WTC11 (cell line): Measurements from ENCODE around the gene ATOSB. TPM values are rescaled to one million over a fixed set of nuclear protein-coding genes. Genes with fewer than 3 reads are reported as not detected.

ENCODE experiments used
- ATF3 ChIP-seq: sonication (generic); formaldehyde crosslinking; conservative IDR thresholded peaks from 2 replicates; pipeline ENCODE4 v1.8.1; 2022; ENCODE audit warnings: mild to moderate bottlenecking, missing genetic modification reagents
- ELF4 ChIP-seq: sonication (generic); formaldehyde crosslinking; IDR thresholded peaks from 2 replicates; pipeline ENCODE4 v1.8.1; 2022; ENCODE audit warnings: low read depth, mild to moderate bottlenecking, moderate library complexity, missing genetic modification reagents
- ETV6 ChIP-seq: sonication (generic); formaldehyde crosslinking; IDR thresholded peaks from 2 replicates; pipeline ENCODE4 v1.8.1; 2022; ENCODE audit warnings: mild to moderate bottlenecking, missing genetic modification reagents
- FOXP4 ChIP-seq: sonication (generic); formaldehyde crosslinking; IDR thresholded peaks from 2 replicates; pipeline ENCODE4 v1.8.0; 2022; ENCODE audit warnings: mild to moderate bottlenecking, missing genetic modification reagents
- HMGA2 ChIP-seq: fragments of 250-450 bp; sonication (Bioruptor Pico); IDR thresholded peaks from 2 replicates; pipeline ENCODE4 v1.4.0; 2021; ENCODE audit warnings: mild to moderate bottlenecking, moderate library complexity
- KAT7 ChIP-seq: sonication (generic); formaldehyde crosslinking; IDR thresholded peaks from 2 replicates; pipeline ENCODE4 v1.8.1; 2023; ENCODE audit warnings: missing genetic modification reagents, mild to moderate bottlenecking, borderline replicate concordance
- NFATC4 ChIP-seq: fragments of 250-450 bp; sonication (Bioruptor Pico); IDR thresholded peaks from 2 replicates; pipeline ENCODE4 v1.9.0; 2021; ENCODE audit warnings: mild to moderate bottlenecking
- NFE2L1 ChIP-seq: sonication (generic); formaldehyde crosslinking; IDR thresholded peaks from 2 replicates; pipeline ENCODE4 v1.8.1; 2023; ENCODE audit warnings: missing genetic modification reagents
- NFYB ChIP-seq: sonication (generic); formaldehyde crosslinking; conservative IDR thresholded peaks from 2 replicates; pipeline ENCODE4 v1.8.0; 2022; ENCODE audit warnings: low read depth, missing genetic modification reagents
- NR1H2 ChIP-seq: sonication (generic); formaldehyde crosslinking; IDR thresholded peaks from 2 replicates; pipeline ENCODE4 v1.9.0; 2021; ENCODE audit warnings: mild to moderate bottlenecking, moderate library complexity, missing genetic modification reagents
- NR2C2 ChIP-seq: sonication (generic); formaldehyde crosslinking; IDR thresholded peaks from 2 replicates; pipeline ENCODE4 v1.8.0; 2022; ENCODE audit warnings: mild to moderate bottlenecking, missing genetic modification reagents
- NR3C1 ChIP-seq: sonication (generic); formaldehyde crosslinking; conservative IDR thresholded peaks from 2 replicates; pipeline ENCODE4 v1.8.1; 2023; ENCODE audit warnings: low read depth, mild to moderate bottlenecking, missing genetic modification reagents
- PRRX2 ChIP-seq: fragments of 250-450 bp; sonication (Bioruptor Pico); IDR thresholded peaks from 2 replicates; pipeline ENCODE4 v1.8.0; 2021; ENCODE audit warnings: mild to moderate bottlenecking
- RORB ChIP-seq: fragments of 250-450 bp; sonication (Bioruptor Pico); IDR thresholded peaks from 2 replicates; pipeline ENCODE4 v1.9.0; 2021; ENCODE audit warnings: mild to moderate bottlenecking
- TCF7 ChIP-seq: sonication (generic); formaldehyde crosslinking; IDR thresholded peaks from 2 replicates; pipeline ENCODE4 v1.8.0; 2022; ENCODE audit warnings: mild to moderate bottlenecking, low read depth, missing genetic modification reagents, moderate library complexity
- TP53 ChIP-seq: sonication (generic); formaldehyde crosslinking; IDR thresholded peaks from 2 replicates; pipeline ENCODE4 v1.8.1; 2023; ENCODE audit warnings: mild to moderate bottlenecking, missing genetic modification reagents
- ZNF138 ChIP-seq: sonication (generic); formaldehyde crosslinking; conservative IDR thresholded peaks from 2 replicates; pipeline ENCODE4 v1.8.1; 2022; ENCODE audit warnings: mild to moderate bottlenecking, moderate library complexity, missing genetic modification reagents
- ZNF232 ChIP-seq: sonication (generic); formaldehyde crosslinking; IDR thresholded peaks from 2 replicates; pipeline ENCODE4 v1.8.0; 2022; ENCODE audit warnings: mild to moderate bottlenecking, missing genetic modification reagents
- ZNF317 ChIP-seq: sonication (generic); formaldehyde crosslinking; IDR thresholded peaks from 2 replicates; pipeline ENCODE4 v1.8.1; 2023; ENCODE audit warnings: low read depth, mild to moderate bottlenecking, moderate library complexity, missing genetic modification reagents, borderline replicate concordance
- total RNA-seq: library from RNA; stranded (reverse); gene quantifications from 3 replicates; pipeline ENCODE4 v1.2.3, GENCODE V29; 2021
- TF ChIP-seq, protein P1 (sequence below): sonication (generic); formaldehyde crosslinking; IDR thresholded peaks from 2 replicates; pipeline ENCODE4 v1.8.0; 2023; ENCODE audit warnings: missing genetic modification reagents, mild to moderate bottlenecking, borderline replicate concordance
- TF ChIP-seq, protein P2 (sequence below): sonication (generic); formaldehyde crosslinking; IDR thresholded peaks from 2 replicates; pipeline ENCODE4 v1.8.1; 2022; ENCODE audit warnings: low read depth, mild to moderate bottlenecking, moderate library complexity, missing genetic modification reagents, borderline replicate concordance
- TF ChIP-seq, protein P3 (sequence below): fragments of 250-450 bp; sonication (Bioruptor Pico); conservative IDR thresholded peaks from 2 replicates; pipeline ENCODE4 v1.9.0; 2021; ENCODE audit warnings: mild to moderate bottlenecking
- TF ChIP-seq, protein P4 (sequence below): sonication (generic); formaldehyde crosslinking; IDR thresholded peaks from 2 replicates; pipeline ENCODE4 v1.8.1; 2023; ENCODE audit warnings: mild to moderate bottlenecking, missing genetic modification reagents, moderate library complexity
- TF ChIP-seq, protein P5 (sequence below): fragments of 250-450 bp; sonication (Bioruptor Pico); IDR thresholded peaks from 2 replicates; pipeline ENCODE4 v1.9.0; 2021; ENCODE audit warnings: mild to moderate bottlenecking, borderline replicate concordance

ATOSB gene
- total RNA-seq, 1 experiment from 2014 or later: 8.7 TPM

- TF ChIP-seq, protein P1, sequence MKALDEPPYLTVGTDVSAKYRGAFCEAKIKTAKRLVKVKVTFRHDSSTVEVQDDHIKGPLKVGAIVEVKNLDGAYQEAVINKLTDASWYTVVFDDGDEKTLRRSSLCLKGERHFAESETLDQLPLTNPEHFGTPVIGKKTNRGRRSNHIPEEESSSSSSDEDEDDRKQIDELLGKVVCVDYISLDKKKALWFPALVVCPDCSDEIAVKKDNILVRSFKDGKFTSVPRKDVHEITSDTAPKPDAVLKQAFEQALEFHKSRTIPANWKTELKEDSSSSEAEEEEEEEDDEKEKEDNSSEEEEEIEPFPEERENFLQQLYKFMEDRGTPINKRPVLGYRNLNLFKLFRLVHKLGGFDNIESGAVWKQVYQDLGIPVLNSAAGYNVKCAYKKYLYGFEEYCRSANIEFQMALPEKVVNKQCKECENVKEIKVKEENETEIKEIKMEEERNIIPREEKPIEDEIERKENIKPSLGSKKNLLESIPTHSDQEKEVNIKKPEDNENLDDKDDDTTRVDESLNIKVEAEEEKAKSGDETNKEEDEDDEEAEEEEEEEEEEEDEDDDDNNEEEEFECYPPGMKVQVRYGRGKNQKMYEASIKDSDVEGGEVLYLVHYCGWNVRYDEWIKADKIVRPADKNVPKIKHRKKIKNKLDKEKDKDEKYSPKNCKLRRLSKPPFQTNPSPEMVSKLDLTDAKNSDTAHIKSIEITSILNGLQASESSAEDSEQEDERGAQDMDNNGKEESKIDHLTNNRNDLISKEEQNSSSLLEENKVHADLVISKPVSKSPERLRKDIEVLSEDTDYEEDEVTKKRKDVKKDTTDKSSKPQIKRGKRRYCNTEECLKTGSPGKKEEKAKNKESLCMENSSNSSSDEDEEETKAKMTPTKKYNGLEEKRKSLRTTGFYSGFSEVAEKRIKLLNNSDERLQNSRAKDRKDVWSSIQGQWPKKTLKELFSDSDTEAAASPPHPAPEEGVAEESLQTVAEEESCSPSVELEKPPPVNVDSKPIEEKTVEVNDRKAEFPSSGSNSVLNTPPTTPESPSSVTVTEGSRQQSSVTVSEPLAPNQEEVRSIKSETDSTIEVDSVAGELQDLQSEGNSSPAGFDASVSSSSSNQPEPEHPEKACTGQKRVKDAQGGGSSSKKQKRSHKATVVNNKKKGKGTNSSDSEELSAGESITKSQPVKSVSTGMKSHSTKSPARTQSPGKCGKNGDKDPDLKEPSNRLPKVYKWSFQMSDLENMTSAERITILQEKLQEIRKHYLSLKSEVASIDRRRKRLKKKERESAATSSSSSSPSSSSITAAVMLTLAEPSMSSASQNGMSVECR (CRISPR knock-in tag): peak; percentile 79; the same call in 1 of the 2 replicates
- no peak for TF ChIP-seq NR2C2 (CRISPR knock-in tag)
- TF ChIP-seq ELF4: 0 out of 2 replicates have a peak, but pooled peaks have one; percentile 45
- TF ChIP-seq NFE2L1 (CRISPR knock-in tag): peak; percentile 96
- TF ChIP-seq KAT7 (CRISPR knock-in tag): peak; percentile 71; the same call in 1 of the 2 replicates
- peak; percentile 67; the same call in 1 of the 2 replicates for TF ChIP-seq ZNF232
- TF ChIP-seq ETV6: no peak; the same call in 1 of the 2 replicates
- TF ChIP-seq NFYB (CRISPR knock-in tag): peak; percentile 41; the same call in 1 of the 2 replicates
- TF ChIP-seq HMGA2 (CRISPR knock-in tag): no peak
- TF ChIP-seq TP53 (CRISPR knock-in tag): peak; percentile 77; the same call in 1 of the 2 replicates
- TF ChIP-seq NR3C1 (CRISPR knock-in tag): no peak
- TF ChIP-seq FOXP4 (CRISPR knock-in tag): 0 out of 2 replicates have a peak, but pooled peaks have one; percentile 5
- TF ChIP-seq, protein P2, sequence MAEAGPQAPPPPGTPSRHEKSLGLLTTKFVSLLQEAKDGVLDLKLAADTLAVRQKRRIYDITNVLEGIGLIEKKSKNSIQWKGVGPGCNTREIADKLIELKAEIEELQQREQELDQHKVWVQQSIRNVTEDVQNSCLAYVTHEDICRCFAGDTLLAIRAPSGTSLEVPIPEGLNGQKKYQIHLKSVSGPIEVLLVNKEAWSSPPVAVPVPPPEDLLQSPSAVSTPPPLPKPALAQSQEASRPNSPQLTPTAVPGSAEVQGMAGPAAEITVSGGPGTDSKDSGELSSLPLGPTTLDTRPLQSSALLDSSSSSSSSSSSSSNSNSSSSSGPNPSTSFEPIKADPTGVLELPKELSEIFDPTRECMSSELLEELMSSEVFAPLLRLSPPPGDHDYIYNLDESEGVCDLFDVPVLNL: no peak
- TF ChIP-seq, protein P3, sequence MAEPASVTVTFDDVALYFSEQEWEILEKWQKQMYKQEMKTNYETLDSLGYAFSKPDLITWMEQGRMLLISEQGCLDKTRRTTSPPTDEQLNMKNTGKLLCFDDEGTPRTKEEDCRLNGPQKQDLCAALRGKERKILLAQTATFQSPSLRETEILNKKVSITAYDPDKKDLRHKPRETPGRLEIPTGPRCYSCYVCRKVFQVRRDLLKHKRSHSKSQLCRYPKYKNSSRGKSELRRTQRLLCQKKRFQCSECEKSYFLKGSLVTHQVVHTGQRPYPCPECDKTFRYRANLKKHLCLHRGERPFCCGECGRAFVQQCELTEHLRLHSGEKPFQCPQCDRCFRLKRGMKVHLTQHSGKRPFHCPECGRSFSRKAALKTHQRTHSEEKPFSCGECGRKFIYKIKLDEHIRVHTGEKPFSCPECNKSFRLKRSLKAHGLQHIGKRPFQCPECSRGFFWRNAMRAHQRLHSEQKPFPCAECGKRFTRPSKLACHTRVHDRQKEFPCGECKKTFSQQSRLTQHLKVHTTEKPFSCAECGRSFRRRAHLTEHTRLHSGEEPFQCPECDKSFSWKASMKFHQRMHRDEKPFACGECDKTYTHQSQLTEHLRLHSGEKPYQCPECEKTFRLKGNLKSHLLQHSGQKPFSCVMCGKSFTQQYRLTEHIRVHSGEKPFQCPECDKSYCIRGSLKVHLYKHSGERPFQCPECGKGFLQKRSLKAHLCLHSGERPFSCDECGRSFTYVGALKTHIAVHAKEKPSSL (CRISPR knock-in tag): no peak
- TF ChIP-seq TCF7 (CRISPR knock-in tag): no peak
- no peak for TF ChIP-seq ATF3
- no peak for TF ChIP-seq PRRX2 (CRISPR knock-in tag)
- TF ChIP-seq NFATC4: 0 out of 2 replicates have a peak, but pooled peaks have one; percentile 42
- TF ChIP-seq ZNF138: peak; percentile 67; the same call in 1 of the 2 replicates
- no peak for TF ChIP-seq NR1H2 (CRISPR knock-in tag)
- no peak for TF ChIP-seq ZNF317 (CRISPR knock-in tag)
- TF ChIP-seq, protein P4, sequence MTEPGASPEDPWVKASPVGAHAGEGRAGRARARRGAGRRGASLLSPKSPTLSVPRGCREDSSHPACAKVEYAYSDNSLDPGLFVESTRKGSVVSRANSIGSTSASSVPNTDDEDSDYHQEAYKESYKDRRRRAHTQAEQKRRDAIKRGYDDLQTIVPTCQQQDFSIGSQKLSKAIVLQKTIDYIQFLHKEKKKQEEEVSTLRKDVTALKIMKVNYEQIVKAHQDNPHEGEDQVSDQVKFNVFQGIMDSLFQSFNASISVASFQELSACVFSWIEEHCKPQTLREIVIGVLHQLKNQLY (CRISPR knock-in tag): 0 out of 2 replicates have a peak, but pooled peaks have one; percentile 45
- no peak for TF ChIP-seq RORB (CRISPR knock-in tag)
- TF ChIP-seq, protein P5, sequence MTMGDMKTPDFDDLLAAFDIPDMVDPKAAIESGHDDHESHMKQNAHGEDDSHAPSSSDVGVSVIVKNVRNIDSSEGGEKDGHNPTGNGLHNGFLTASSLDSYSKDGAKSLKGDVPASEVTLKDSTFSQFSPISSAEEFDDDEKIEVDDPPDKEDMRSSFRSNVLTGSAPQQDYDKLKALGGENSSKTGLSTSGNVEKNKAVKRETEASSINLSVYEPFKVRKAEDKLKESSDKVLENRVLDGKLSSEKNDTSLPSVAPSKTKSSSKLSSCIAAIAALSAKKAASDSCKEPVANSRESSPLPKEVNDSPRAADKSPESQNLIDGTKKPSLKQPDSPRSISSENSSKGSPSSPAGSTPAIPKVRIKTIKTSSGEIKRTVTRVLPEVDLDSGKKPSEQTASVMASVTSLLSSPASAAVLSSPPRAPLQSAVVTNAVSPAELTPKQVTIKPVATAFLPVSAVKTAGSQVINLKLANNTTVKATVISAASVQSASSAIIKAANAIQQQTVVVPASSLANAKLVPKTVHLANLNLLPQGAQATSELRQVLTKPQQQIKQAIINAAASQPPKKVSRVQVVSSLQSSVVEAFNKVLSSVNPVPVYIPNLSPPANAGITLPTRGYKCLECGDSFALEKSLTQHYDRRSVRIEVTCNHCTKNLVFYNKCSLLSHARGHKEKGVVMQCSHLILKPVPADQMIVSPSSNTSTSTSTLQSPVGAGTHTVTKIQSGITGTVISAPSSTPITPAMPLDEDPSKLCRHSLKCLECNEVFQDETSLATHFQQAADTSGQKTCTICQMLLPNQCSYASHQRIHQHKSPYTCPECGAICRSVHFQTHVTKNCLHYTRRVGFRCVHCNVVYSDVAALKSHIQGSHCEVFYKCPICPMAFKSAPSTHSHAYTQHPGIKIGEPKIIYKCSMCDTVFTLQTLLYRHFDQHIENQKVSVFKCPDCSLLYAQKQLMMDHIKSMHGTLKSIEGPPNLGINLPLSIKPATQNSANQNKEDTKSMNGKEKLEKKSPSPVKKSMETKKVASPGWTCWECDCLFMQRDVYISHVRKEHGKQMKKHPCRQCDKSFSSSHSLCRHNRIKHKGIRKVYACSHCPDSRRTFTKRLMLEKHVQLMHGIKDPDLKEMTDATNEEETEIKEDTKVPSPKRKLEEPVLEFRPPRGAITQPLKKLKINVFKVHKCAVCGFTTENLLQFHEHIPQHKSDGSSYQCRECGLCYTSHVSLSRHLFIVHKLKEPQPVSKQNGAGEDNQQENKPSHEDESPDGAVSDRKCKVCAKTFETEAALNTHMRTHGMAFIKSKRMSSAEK: no peak
Measured at GRCh38 chr9:35071814-35072460, 43.7 kb downstream of the ATOSB start (continued).
